GM12864 (cell line): ENCODE results near the gene TM4SF18.

Experiments used
- DNase-seq: peaks from one replicate; pipeline ENCODE4 v3.0.0-alpha.2; 2011; ENCODE audit warnings: low read depth
- H3K4me3 ChIP-seq: 2 replicates; pipeline ENCODE4 v1.5.1; 2011; ENCODE audit warnings: mild to moderate bottlenecking, low read depth, low read length, control low read depth
- TF ChIP-seq, protein P1 (sequence below): IDR thresholded peaks from 2 replicates; pipeline ENCODE4 v1.5.1; 2011; ENCODE audit warnings: low read depth, mild to moderate bottlenecking, moderate library complexity, low read length, control low read depth, inconsistent platforms; ENCODE audit errors: missing control alignments

TM4SF18 gene

DNA sequence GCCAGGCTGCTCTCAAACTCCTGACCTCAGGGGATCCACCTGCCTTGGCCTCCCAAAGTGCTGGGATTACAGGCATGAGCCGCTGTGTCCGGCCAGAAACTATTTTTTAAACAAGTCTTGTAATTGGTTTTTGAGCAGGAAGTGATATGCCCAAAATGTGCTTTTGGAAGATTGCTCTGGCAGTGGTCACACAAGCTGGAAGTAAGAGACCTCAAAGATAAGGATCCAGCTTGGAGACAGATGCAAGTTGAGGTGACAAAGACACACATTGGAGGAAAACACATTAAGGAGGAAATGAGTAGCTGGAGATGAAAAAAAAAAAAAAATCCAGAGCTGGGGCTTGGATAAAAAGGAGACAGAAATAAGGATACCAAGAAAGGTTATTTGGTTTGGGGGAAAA, 6.3 kb downstream of the TM4SF18 start:
- TF ChIP-seq, protein P1, sequence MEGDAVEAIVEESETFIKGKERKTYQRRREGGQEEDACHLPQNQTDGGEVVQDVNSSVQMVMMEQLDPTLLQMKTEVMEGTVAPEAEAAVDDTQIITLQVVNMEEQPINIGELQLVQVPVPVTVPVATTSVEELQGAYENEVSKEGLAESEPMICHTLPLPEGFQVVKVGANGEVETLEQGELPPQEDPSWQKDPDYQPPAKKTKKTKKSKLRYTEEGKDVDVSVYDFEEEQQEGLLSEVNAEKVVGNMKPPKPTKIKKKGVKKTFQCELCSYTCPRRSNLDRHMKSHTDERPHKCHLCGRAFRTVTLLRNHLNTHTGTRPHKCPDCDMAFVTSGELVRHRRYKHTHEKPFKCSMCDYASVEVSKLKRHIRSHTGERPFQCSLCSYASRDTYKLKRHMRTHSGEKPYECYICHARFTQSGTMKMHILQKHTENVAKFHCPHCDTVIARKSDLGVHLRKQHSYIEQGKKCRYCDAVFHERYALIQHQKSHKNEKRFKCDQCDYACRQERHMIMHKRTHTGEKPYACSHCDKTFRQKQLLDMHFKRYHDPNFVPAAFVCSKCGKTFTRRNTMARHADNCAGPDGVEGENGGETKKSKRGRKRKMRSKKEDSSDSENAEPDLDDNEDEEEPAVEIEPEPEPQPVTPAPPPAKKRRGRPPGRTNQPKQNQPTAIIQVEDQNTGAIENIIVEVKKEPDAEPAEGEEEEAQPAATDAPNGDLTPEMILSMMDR, result no peak
- no peak for DNase-seq
- no peak overlapping the region for H3K4me3 ChIP-seq

DNA sequence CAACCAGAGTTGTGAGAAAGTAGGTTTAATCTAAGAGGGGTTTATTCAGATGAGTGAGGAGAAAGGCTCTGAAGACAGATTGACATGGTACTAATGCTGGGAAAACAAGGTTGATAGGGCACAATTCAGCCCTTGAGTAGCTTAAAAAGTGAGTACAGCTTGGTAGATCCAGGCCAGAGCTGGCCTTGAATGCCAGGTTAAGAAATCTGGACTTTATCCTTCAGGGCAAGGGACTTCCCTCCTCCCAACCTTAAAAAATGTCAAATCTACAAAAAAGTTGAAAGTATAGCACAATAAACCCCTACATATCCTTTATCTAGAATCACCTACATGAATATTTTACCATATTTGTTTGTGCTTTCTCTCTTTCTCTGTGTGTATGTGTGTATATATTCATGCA, 7.9 kb downstream of the TM4SF18 start:
- TF ChIP-seq, protein P1, result no peak
- H3K4me3 ChIP-seq, result no peak overlapping the region
- no peak for DNase-seq

DNA sequence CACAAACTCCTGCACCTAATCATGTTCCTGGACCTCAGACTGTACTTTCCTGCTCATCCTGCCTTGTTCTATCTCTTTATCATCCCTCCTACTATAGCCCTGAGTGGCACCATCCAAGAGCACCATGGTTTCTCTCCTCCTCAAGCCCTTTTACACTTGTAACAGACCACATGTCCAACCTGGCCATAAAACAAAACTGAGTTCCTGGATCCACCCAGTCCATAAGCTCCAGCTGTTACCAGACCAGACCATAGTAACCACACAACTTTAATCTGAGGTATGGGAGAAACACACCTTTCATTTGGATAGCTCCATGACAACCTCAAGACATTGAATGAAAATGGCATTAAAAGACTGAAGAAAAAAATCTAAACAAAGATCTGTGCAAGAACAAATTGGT, 9.1 kb downstream of the TM4SF18 start:
- TF ChIP-seq, protein P1, result no peak

DNA sequence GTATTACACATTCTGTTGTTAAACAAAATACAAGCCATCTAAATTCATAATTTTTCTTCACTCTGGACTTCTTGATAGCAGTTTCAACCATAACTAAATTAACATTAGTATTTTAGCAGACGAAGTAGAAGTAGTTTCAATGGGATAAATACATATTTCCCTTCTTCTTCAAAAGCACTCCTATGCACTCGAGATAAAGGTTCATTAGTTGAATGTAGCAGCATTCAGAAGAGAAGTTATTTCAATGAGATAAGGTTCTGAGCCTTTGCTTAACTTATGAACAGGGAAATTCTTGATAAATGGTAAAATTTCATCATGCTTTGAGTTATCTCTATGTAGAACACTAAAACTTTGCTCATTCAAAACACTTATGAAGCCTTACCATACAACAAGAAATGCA, 11.8 kb downstream of the TM4SF18 start:
- no peak for DNase-seq
- TF ChIP-seq, protein P1, result no peak
- H3K4me3 ChIP-seq, result no peak overlapping the region

More for the DNA sequence above, 9.1 kb downstream of the TM4SF18 start:
- no peak for DNase-seq
- H3K4me3 ChIP-seq, result no peak overlapping the region

DNA sequence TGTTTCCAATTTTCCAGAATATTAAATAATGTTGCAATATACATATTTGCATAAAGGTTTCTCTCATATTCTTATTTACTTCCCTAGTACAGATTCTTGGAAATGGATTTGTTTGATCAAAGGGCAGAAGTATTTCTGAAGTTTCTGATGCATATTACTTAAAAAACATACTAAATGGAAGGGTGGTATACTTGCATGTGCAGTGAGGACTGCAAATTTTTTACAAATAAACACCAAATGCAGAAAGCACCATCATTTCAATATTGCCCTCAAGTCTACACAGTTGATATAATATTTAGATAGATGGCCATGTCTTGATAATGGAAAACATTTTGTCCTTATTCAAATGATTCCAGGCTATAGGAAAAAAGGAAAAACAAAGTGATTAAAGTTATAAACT, 12.3 kb downstream of the TM4SF18 start:
- H3K4me3 ChIP-seq, result no peak overlapping the region
- DNase-seq, result no peak
- TF ChIP-seq, protein P1, result no peak

DNA sequence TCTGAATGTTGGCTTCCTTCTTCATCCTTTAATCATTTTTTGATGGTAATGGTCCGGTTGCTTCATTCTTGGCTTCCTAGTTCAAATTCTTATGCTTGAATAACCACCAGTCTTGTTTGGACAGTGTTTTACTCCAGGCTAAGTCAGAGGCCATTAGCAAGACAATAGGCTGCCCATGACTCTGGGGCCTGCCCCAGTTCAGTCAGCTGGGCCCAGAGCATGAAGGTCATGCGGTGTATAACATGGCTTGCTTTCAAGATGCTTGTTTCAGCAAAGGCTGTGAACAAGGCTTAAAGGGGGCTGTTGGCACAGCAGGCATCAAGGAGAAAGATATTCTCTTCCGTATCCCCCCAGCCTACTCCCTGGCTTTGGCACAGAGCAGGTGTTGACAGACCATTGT, 13.7 kb downstream of the TM4SF18 start:
- H3K4me3 ChIP-seq, result no peak overlapping the region
- no peak for DNase-seq
- TF ChIP-seq, protein P1, result no peak

DNA sequence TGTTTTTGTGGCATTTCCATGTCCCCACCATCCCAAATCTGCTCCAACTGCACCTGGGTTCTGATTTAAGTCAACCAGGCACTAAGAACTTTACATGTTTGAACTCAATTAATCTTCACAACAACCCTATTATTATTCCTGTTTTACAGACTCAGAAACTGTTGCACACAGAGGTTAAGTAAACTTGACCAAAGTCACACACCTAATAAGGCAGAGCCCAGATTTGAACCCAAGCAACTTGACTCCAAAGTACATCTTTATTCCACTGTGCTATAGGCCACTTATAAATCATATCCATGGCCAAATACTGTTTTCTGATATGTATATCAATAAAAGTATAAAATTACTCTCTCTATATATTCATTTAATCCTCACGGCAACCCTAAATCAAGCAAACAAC, 16.4 kb downstream of the TM4SF18 start:
- TF ChIP-seq, protein P1, result no peak
- no peak overlapping the region for H3K4me3 ChIP-seq
- DNase-seq, result no peak
